DMS 273 treated with DMSO at 0.1 percent for 48 hours (cell line): ENCODE measurements around the gene OR3A3.

ENCODE experiments used
- DNase-seq: peaks from one replicate; lab custom pipeline; 2025; lab: John Stamatoyannopoulos, UW

Gene OR3A3

DNA sequence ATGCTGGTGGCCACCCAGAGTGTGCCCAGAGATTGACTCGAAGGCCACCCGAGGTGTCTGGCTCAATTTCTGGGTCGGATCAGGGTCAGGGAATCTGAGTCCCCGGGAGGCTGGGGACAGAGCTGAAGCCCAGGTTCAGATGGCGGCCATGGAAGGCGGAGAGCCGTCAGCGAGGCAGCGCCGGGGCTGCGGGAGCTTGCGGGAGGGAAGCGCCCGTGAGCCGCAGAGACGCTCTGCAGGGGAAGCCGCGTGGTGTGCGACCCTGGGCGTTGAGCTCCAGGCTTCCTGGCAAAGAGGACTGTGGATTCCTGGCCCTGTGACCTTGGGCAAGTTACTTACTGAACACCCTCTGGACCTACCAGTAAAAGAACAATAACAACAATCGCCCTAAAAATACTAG is 61.0 kb downstream of the OR3A3 start:
- no peak for DNase-seq
